Muscle layer of colon (tissue), 2 donors: ENCODE results near the gene TOP3A.
"Not testable (repeated sequence)": the region's sequence is repeated elsewhere in the genome, so short reads cannot be mapped to it uniquely, and the experiment has no call there.

Source experiments
- H3K27ac ChIP-seq: one replicate; pipeline ENCODE4 v1.7.0; 2013; ENCODE audit warnings: low read depth, mild to moderate bottlenecking, low read length, moderate library complexity
- H3K27me3 ChIP-seq, 2 donors: one replicate each; pipeline ENCODE4 v1.7.0; 2013; ENCODE audit warnings: low read length in 2 of 2, mild to moderate bottlenecking in 2 of 2; ENCODE audit not compliant: insufficient read depth in 2 of 2, control insufficient read depth in 1 of 2
- H3K36me3 ChIP-seq: one replicate; pipeline ENCODE4 v1.7.0; 2013; ENCODE audit warnings: mild to moderate bottlenecking, low read length; ENCODE audit not compliant: insufficient read depth
- H3K4me1 ChIP-seq: one replicate; pipeline ENCODE4 v1.7.0; 2013; ENCODE audit warnings: mild to moderate bottlenecking, low read length; ENCODE audit not compliant: insufficient read depth
- H3K4me3 ChIP-seq, 2 donors: one replicate each; pipeline ENCODE4 v1.7.0; 2013; ENCODE audit warnings: low read length in 2 of 2, low read depth in 1 of 2, mild to moderate bottlenecking in 1 of 2, moderate library complexity in 1 of 2
- H3K9ac ChIP-seq: one replicate; pipeline ENCODE4 v1.7.0; 2013; ENCODE audit warnings: low read length
- H3K9me3 ChIP-seq: one replicate; pipeline ENCODE4 v1.7.0; 2013; ENCODE audit warnings: mild to moderate bottlenecking, low read length
- donor health status: abdominal sarcoma.
- donor health status: Adenocarcinoma of cecum.

TOP3A gene

GRCh38 chr17:18300725-18301480 is 13.9 kb downstream of the TOP3A start:
- H3K27me3 ChIP-seq = no peaks in the 10 kb centered on the region
- no peak overlapping the region for H3K9ac ChIP-seq
- no peak overlapping the region for H3K4me3 ChIP-seq
- no peaks in the 10 kb centered on the region for H3K9me3 ChIP-seq
- no peaks in the 10 kb centered on the region for H3K4me1 ChIP-seq
- H3K36me3 ChIP-seq = peaks cover 43% of the 10 kb centered on the region
- no peak overlapping the region for H3K27ac ChIP-seq

- H3K4me3 ChIP-seq, H3K9me3 ChIP-seq, H3K27me3 ChIP-seq, H3K9ac ChIP-seq, H3K27ac ChIP-seq, H3K4me1 ChIP-seq: not testable (repeated sequence)
- peaks cover 46% of the 10 kb centered on the region for H3K36me3 ChIP-seq
Measured at GRCh38 chr17:18298061-18298460, 16.7 kb downstream of the TOP3A start.

GRCh38 chr17:18291718-18292540 is 22.9 kb downstream of the TOP3A start:
- Histone ChIP-seq H3K27me3 (no peaks in the 10 kb centered on the region), H3K36me3 (peaks cover 61% of the 10 kb centered on the region), H3K9me3 (no peaks in the 10 kb centered on the region), H3K4me1 (no peaks in the 10 kb centered on the region), H3K9ac (no peak overlapping the region), H3K4me3 (no peak overlapping the region), H3K27ac (no peak overlapping the region)

GRCh38 chr17:18285296-18285695 is 29.5 kb downstream of the TOP3A start:
- H3K9ac ChIP-seq = no peak overlapping the region
- H3K27me3 ChIP-seq = no peaks in the 10 kb centered on the region
- no peaks in the 10 kb centered on the region for H3K4me1 ChIP-seq
- H3K36me3 ChIP-seq = peaks cover 67% of the 10 kb centered on the region
- H3K27ac ChIP-seq = no peak overlapping the region
- H3K4me3 ChIP-seq = no peak overlapping the region
- H3K9me3 ChIP-seq = no peaks in the 10 kb centered on the region

- Histone ChIP-seq H3K27ac (no peak overlapping the region), H3K9ac (no peak overlapping the region), H3K27me3 (no peaks in the 10 kb centered on the region), H3K4me3 (no peak overlapping the region), H3K9me3 (no peaks in the 10 kb centered on the region), H3K4me1 (no peaks in the 10 kb centered on the region), H3K36me3 (peaks cover 62% of the 10 kb centered on the region)
Measured at GRCh38 chr17:18281788-18282187, 33.0 kb downstream of the TOP3A start.

GRCh38 chr17:18280766-18281371 is 33.9 kb downstream of the TOP3A start:
- no peak overlapping the region for H3K27ac ChIP-seq
- H3K9me3 ChIP-seq = no peaks in the 10 kb centered on the region
- no peaks in the 10 kb centered on the region for H3K27me3 ChIP-seq
- no peak overlapping the region for H3K4me3 ChIP-seq
- H3K36me3 ChIP-seq = peaks cover 70% of the 10 kb centered on the region
- no peak overlapping the region for H3K9ac ChIP-seq
- no peaks in the 10 kb centered on the region for H3K4me1 ChIP-seq

GRCh38 chr17:18280249-18280648 is 34.5 kb downstream of the TOP3A start:
- Histone ChIP-seq H3K9ac (no peak overlapping the region), H3K27me3 (no peaks in the 10 kb centered on the region), H3K4me1 (no peaks in the 10 kb centered on the region), H3K4me3 (no peak overlapping the region), H3K9me3 (no peaks in the 10 kb centered on the region), H3K36me3 (peaks cover 68% of the 10 kb centered on the region), H3K27ac (no peak overlapping the region)

- H3K36me3 ChIP-seq = peaks cover 64% of the 10 kb centered on the region
- no peak overlapping the region for H3K4me3 ChIP-seq
- no peak overlapping the region for H3K9ac ChIP-seq
- no peaks in the 10 kb centered on the region for H3K9me3 ChIP-seq
- H3K27me3 ChIP-seq = no peaks in the 10 kb centered on the region
- H3K27ac ChIP-seq = no peak overlapping the region
- H3K4me1 ChIP-seq = no peaks in the 10 kb centered on the region
Measured at GRCh38 chr17:18278867-18279266, 35.9 kb downstream of the TOP3A start.

- peaks cover 50% of the 10 kb centered on the region for H3K36me3 ChIP-seq
- no peak overlapping the region for H3K4me3 ChIP-seq
- no peaks in the 10 kb centered on the region for H3K4me1 ChIP-seq
- no peak overlapping the region for H3K27ac ChIP-seq
- H3K27me3 ChIP-seq = no peaks in the 10 kb centered on the region
- no peak overlapping the region for H3K9ac ChIP-seq
- no peaks in the 10 kb centered on the region for H3K9me3 ChIP-seq
Measured at GRCh38 chr17:18277076-18277475, 37.7 kb downstream of the TOP3A start.

GRCh38 chr17:18270046-18270931 is 44.5 kb downstream of the TOP3A start:
- Histone ChIP-seq H3K36me3 (peaks cover 12% of the 10 kb centered on the region), H3K27ac (no peak overlapping the region), H3K4me1 (no peaks in the 10 kb centered on the region), H3K9ac (no peak overlapping the region), H3K9me3 (no peaks in the 10 kb centered on the region), H3K4me3 (no peak overlapping the region), H3K27me3 (no peaks in the 10 kb centered on the region)
